Neural progenitor cell (in vitro differentiated cells): ENCODE results near the gene TTLL10. TPM values are rescaled to one million over a fixed set of nuclear protein-coding genes. Genes with fewer than 3 reads are reported as not detected.

Experiments
- DNase-seq: peaks from one replicate; pipeline ENCODE4 v3.0.0-alpha.2; 2016; ENCODE audit warnings: low spot score
- H2AFZ ChIP-seq: fragments of 200-600 bp; sonication (generic); replicated peaks from 2 replicates; pipeline ENCODE4 v1.6.1; 2016; ENCODE audit warnings: antibody characterized with exemption
- H3F3A ChIP-seq: fragments of 200-600 bp; sonication (generic); 2 replicates; pipeline ENCODE4 v1.6.1; 2016; ENCODE audit warnings: antibody characterized with exemption, low read depth
- H3K27ac ChIP-seq: fragments of 200-600 bp; sonication (generic); 2 replicates; pipeline ENCODE4 v1.5.1; 2016; ENCODE audit warnings: mild to moderate bottlenecking
- H3K27me3 ChIP-seq: fragments of 200-600 bp; sonication (generic); 2 replicates; pipeline ENCODE4 v1.6.1; 2016; ENCODE audit warnings: mild to moderate bottlenecking, moderate library complexity
- H3K36me3 ChIP-seq: fragments of 200-600 bp; sonication (generic); 2 replicates; pipeline ENCODE4 v1.5.1; 2016
- H3K4me1 ChIP-seq: fragments of 200-600 bp; sonication (generic); 2 replicates; pipeline ENCODE4 v1.6.1; 2016; ENCODE audit warnings: mixed run types
- H3K4me2 ChIP-seq: fragments of 200-600 bp; sonication (generic); 2 replicates; pipeline ENCODE4 v1.6.1; 2016
- H3K4me3 ChIP-seq: fragments of 200-600 bp; sonication (generic); 2 replicates; pipeline ENCODE4 v1.5.1; 2016
- H3K79me2 ChIP-seq: fragments of 200-600 bp; sonication (generic); 2 replicates; pipeline ENCODE4 v1.6.1; 2016; ENCODE audit warnings: low read depth
- H3K9ac ChIP-seq: fragments of 200-600 bp; sonication (generic); 2 replicates; pipeline ENCODE4 v1.6.1; 2016
- H3K9me3 ChIP-seq: fragments of 200-600 bp; sonication (generic); 2 replicates; pipeline ENCODE4 v1.5.1; 2016; ENCODE audit warnings: low read depth
- H4K20me1 ChIP-seq: fragments of 200-600 bp; sonication (generic); 2 replicates; pipeline ENCODE4 v1.6.1; 2016; ENCODE audit warnings: low read depth
- H3K27ac Mint-ChIP-seq: 3 replicates; pipeline ENCODE4 v1.8.0; 2021; ENCODE audit warnings: mixed read lengths
- H3K27me3 Mint-ChIP-seq: 2 replicates; pipeline ENCODE4 v1.8.0; 2022; ENCODE audit warnings: low read depth, mild to moderate bottlenecking, inconsistent platforms, moderate library complexity, mixed read lengths; ENCODE audit not compliant: insufficient read depth
- H3K36me3 Mint-ChIP-seq: 3 replicates; pipeline ENCODE4 v1.8.0; 2021; ENCODE audit warnings: mixed read lengths
- H3K4me1 Mint-ChIP-seq: 3 replicates; pipeline ENCODE4 v1.8.0; 2021; ENCODE audit warnings: mixed read lengths
- H3K4me3 Mint-ChIP-seq: 3 replicates; pipeline ENCODE4 v1.8.0; 2021; ENCODE audit warnings: mild to moderate bottlenecking, moderate library complexity, mixed read lengths
- H3K9me3 Mint-ChIP-seq: 3 replicates; pipeline ENCODE4 v1.8.0; 2020; ENCODE audit warnings: mixed read lengths
- CTCF ChIP-seq: fragments of 200-600 bp; sonication (generic); IDR thresholded peaks from 2 replicates; pipeline ENCODE4 v1.5.1; 2017; ENCODE audit warnings: antibody characterized with exemption, mild to moderate bottlenecking
- EZH2 ChIP-seq: fragments of 200-600 bp; sonication (generic); IDR thresholded peaks from 2 replicates; pipeline ENCODE4 v1.6.1; 2017; ENCODE audit warnings: antibody characterized with exemption, mild to moderate bottlenecking, moderate library complexity
- EZH2phosphoT487 ChIP-seq: fragments of 200-600 bp; sonication (generic); IDR thresholded peaks from 2 replicates; pipeline ENCODE4 v1.6.1; 2017; ENCODE audit warnings: antibody characterized with exemption
- total RNA-seq: library from RNA; depleted of rRNA; stranded (reverse); fragments of >200 nt; gene quantifications from 2 replicates; pipeline ENCODE4 v1.2.3, GENCODE V29; 2015; ENCODE audit warnings: low replicate concordance

The TTLL10 gene
- total RNA-seq, 1 donor from 2014 or later, result not detected

DNA sequence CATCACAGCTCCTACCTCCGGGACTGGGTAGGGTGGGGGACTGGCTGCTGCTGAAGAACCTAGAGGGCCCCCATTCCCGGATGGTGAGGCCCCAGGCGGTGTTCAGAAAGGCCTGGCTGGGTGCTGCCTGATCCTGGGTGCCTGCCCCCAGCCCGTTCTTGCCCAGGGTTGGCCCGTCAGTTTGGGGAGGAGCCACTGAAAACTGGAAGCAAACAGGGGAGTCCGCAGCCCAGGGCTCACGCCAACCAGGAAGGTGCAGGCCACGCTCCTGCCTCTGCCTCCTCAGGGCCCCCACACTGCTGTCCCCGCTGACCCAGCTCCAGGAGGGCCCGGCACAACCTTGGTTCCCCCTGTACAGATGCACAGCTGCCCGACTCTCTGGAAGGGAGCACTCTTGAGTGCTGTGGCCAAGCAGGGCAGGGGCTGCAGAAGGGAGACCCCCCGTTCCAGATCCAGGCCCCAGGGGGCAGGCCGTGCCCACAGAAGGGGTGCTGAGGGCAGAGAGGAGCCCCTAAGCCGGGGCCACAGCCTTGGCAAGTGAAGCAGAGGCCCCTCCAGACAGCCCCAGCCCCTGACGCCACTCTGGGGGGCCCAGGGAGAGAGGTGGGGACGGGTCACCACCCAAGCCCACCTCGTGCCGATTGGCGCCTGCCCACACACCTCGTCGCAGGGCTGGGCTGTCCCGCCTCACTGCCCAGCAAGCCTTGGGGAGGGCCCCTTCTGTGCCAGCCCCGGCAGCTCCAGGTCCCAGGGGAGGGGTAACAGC, 67.3 kb downstream of the TTLL10 start:
- Mint-ChIP-seq H3K4me3 (no peak overlapping the region), H3K4me1 (peaks cover 4% of the 10 kb centered on the region), H3K9me3 (no peaks in the 10 kb centered on the region), H3K36me3 (no peaks in the 10 kb centered on the region), H3K27ac (no peak overlapping the region), H3K27me3 (peaks cover 2% of the 10 kb centered on the region)
- H3K36me3 ChIP-seq, result no peaks in the 10 kb centered on the region
- no peak overlapping the region for H2AFZ ChIP-seq
- peaks cover 6% of the 10 kb centered on the region for H3K27me3 ChIP-seq
- DNase-seq, result no peak
- H3K9me3 ChIP-seq, result no peaks in the 10 kb centered on the region
- H3K4me3 ChIP-seq, result no peak overlapping the region
- peaks cover 9% of the 10 kb centered on the region for H3K4me1 ChIP-seq
- H3K27ac ChIP-seq, result no peak overlapping the region
- no peak for TF ChIP-seq EZH2phosphoT487
- H4K20me1 ChIP-seq, result peaks cover 16% of the 10 kb centered on the region
- no peak overlapping the region for H3K4me2 ChIP-seq
- H3F3A ChIP-seq, result peaks cover 8% of the 10 kb centered on the region
- H3K9ac ChIP-seq, result no peak overlapping the region
- H3K79me2 ChIP-seq, result no peaks in the 10 kb centered on the region

- no peak overlapping the region for H3K27ac Mint-ChIP-seq
Measured at GRCh38 chr1:1241588-1242219, 68.0 kb downstream of the TTLL10 start.

GRCh38 chr1:1242461-1243265, 69.0 kb downstream of the TTLL10 start:
- Mint-ChIP-seq H3K36me3 (no peaks in the 10 kb centered on the region), H3K4me3 (no peak overlapping the region), H3K27ac (no peak overlapping the region), H3K9me3 (no peaks in the 10 kb centered on the region), H3K27me3 (peaks cover 4% of the 10 kb centered on the region), H3K4me1 (peaks cover 4% of the 10 kb centered on the region)
- DNase-seq, result no peak
- no peak overlapping the region for H3K27ac ChIP-seq
- peaks cover 5% of the 10 kb centered on the region for H3F3A ChIP-seq
- H3K9me3 ChIP-seq, result no peaks in the 10 kb centered on the region
- no peak overlapping the region for H3K9ac ChIP-seq
- H3K27me3 ChIP-seq, result peaks cover 22% of the 10 kb centered on the region
- H3K36me3 ChIP-seq, result no peaks in the 10 kb centered on the region
- H4K20me1 ChIP-seq, result peaks cover 13% of the 10 kb centered on the region
- no peak for TF ChIP-seq EZH2phosphoT487
- no peak for TF ChIP-seq CTCF
- TF ChIP-seq EZH2, result no peak
- H3K4me1 ChIP-seq, result peaks cover 14% of the 10 kb centered on the region
- no peak overlapping the region for H3K4me3 ChIP-seq
- no peak overlapping the region for H2AFZ ChIP-seq
- no peak overlapping the region for H3K4me2 ChIP-seq
- H3K79me2 ChIP-seq, result no peaks in the 10 kb centered on the region

More at GRCh38 chr1:1241588-1242219, 68.0 kb downstream of the TTLL10 start:
- Histone ChIP-seq H3F3A (peaks cover 8% of the 10 kb centered on the region), H2AFZ (no peak overlapping the region), H3K79me2 (no peaks in the 10 kb centered on the region), H3K27me3 (peaks cover 13% of the 10 kb centered on the region), H3K4me2 (no peak overlapping the region), H3K27ac (no peak overlapping the region), H3K4me3 (no peak overlapping the region), H4K20me1 (peaks cover 10% of the 10 kb centered on the region), H3K36me3 (no peaks in the 10 kb centered on the region), H3K4me1 (peaks cover 14% of the 10 kb centered on the region), H3K9ac (no peak overlapping the region), H3K9me3 (no peaks in the 10 kb centered on the region)
- Mint-ChIP-seq H3K27me3 (peaks cover 2% of the 10 kb centered on the region), H3K9me3 (no peaks in the 10 kb centered on the region), H3K4me3 (no peak overlapping the region), H3K36me3 (no peaks in the 10 kb centered on the region), H3K4me1 (peaks cover 4% of the 10 kb centered on the region)
- TF ChIP-seq EZH2phosphoT487, result no peak
- TF ChIP-seq CTCF, result no peak
- no peak for TF ChIP-seq EZH2
- no peak for DNase-seq
